ENCODE measurements around the gene MEI1.
"Not testable (repeated sequence)": the region's sequence is repeated elsewhere in the genome, so short reads cannot be mapped to it uniquely, and the experiment has no call there.

Gene MEI1

DNA sequence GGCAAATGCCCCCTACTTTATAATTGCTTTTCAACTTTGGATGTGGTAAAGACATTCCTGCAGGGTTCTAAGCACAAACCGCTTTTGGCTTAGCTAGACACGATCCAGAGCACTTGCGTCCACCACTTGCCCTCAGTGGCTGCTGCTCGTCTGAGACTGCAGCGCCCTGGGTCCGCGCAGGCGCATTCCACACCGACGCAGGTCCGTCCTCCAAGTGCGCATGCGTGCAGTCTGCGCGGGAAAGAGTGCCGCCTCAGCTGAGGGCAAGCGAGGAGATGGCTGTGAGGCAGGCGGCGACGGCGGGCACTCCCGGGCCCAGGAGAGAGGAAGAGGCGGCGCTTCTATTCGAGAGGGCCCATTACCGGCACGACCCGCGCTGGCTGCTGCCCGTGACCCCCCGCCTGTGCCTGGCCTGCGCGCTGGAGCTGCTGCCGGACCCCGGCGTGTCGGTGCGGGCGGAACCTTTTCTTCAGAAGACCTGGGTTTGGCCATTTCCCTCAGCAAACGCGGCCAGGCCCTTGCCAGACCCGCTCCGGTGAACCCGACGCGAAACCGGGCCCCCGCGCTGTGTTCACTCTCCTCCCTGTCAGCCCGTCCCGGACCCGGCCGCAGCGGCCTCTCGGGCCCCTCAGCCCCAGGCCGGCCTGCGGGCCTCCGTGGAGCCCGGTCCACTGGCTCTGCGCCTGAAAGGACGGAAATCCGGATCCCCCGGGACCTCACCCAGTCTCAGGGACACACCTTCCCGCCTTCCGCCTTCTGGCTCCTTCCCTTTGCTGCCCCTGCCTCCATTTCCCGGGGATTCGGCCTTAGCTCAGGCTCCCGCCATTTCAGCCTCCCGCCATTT is at the start of gene MEI1:
Gene MEI1 (plus strand): TSS at position 240 of the 844 bp plus-strand sequence. CDS start 36 bp downstream, at position 276.
- DNase-seq = peak; percentile 92

- no peak for DNase-seq
Measured at GRCh38 chr22:41650229-41650628, 49.1 kb upstream of the MEI1 start.

DNA sequence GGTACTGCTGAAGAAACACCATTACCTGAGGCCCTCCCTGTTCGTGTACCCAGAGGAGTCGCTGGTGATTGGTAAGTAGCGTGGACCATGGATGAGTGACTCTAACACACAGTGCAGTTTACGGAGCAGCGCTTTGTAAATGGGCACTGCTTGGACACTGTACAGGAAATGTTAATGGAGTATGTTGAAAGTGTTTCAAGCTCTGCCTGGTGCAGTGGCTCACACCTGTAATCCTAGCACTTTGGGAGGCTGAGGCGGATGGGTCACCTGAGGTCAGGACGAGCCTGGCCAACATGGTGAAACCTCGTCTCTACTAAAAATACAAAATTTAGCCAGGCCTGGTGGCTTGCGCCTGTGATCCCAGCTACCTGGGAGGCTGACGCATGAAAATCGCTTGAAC is 48.5 kb upstream of the MEI1 start:
- DNase-seq = no peak

GRCh38 chr22:41654322-41654721 is 45.0 kb upstream of the MEI1 start:
- DNase-seq = no peak

- no peak for DNase-seq
Measured at GRCh38 chr22:41656556-41656955, 42.7 kb upstream of the MEI1 start.

DNA sequence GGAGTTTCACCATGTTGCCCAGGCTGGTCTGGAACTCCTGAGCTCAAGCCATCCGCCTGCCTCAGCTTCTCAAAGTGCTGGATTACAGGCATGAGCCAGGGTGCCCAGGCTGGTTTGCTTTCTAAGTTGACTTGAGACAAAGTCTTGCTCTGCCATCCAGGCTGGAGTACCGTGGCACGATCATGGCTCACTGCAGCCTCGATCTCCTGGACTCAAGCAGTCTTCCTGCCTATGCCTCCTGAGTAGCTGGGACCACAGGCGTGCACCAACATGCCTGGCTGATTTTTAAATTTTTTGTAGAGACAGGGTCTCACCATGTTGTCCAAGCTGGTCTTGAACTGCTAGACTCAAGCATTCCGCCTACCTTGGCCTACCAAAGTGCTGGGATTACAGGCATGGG is 41.6 kb upstream of the MEI1 start:
- no peak for DNase-seq

DNA sequence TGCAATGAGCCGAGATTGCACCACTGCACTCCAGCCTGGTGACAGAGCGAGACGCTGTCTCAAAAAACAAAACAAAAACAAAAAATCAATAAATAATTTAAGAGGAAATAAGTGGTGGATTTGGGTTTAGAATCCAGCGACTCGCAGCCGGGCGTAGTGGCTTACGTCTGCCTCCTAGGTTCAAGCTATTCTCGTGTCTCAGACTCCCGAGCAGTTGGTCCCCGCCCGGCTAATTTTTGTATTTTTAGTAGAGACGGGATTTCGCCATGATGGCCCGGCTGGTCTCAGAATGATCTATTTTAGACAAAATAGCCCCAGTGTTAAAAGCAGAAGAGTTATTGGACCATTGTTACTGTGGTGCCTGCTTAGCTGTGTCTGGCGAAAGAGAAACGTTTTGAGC is 40.4 kb upstream of the MEI1 start:
- no peak for DNase-seq

DNA sequence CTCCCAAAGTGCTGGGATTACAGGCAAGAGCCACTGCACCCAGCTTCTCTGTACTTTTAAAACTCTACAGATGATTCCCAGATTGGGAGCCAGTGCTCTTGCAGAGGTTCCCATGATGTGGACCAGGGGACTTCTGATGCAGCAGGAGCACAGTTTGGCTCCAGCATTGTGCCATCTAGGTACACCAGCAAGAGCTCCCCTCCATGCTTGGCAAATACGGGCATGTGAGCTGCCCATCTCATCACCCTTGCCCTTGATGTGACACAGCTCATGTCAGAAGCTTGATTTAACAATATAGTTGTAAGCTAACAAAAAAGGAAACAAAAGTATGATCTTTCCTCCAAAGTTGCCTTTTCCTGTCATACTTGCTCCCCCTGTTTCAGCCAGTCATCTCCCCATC is 39.4 kb upstream of the MEI1 start:
- no peak for DNase-seq

GRCh38 chr22:41660416-41660815 is 38.9 kb upstream of the MEI1 start:
- no peak for DNase-seq

DNA sequence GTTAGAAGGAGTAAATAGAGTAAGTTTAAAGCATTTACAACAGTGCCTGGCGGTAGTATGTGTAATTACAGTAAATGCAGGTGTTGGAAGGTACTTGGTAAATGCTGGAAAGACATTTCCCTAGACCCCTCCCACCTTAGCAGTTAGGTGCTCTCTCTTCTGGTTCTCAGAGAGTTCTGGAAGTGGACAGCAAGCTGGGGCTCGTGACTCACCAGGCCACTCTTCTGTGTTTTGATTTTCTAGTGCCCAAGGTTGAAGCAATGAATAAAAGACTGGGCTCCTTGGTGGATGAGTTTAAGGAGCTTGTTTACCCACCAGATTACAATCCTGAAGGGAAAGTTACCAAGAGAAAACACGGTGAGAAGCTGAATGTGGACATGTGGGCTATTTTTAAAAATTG is 38.2 kb upstream of the MEI1 start:
- no peak for DNase-seq

- DNase-seq = no peak
Measured at GRCh38 chr22:41661713-41662112, 37.6 kb upstream of the MEI1 start.

- DNase-seq = not testable (repeated sequence)
Measured at GRCh38 chr22:41663594-41663993, 35.7 kb upstream of the MEI1 start.

GRCh38 chr22:41664490-41664889 is 34.8 kb upstream of the MEI1 start:
- DNase-seq = no peak

GRCh38 chr22:41664951-41665350 is 34.4 kb upstream of the MEI1 start:
- no peak for DNase-seq

GRCh38 chr22:41668971-41669911 is 30.1 kb upstream of the MEI1 start:
- no peak for DNase-seq

DNA sequence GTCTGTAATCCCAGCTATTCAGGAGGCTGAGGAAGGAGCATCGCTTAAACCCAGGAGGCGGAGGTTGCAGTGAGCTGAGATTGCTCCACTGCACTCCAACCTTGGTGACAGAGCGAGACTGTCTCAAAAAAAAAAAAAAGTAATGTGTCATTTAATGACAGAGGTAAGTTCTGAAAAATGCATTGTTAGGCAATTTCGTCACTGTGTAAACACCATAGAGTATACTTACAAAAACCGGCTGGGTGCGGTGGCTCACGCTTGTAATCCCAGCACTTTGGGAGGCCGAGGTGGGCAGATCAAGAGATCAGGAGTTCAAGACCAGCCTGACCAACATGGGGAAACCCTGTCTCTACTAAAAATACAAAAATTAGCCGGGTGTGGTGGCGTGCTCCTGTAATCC is 27.2 kb upstream of the MEI1 start:
- not testable (repeated sequence) for DNase-seq

- DNase-seq = no peak
Measured at GRCh38 chr22:41672780-41673509, 26.4 kb upstream of the MEI1 start.

DNA sequence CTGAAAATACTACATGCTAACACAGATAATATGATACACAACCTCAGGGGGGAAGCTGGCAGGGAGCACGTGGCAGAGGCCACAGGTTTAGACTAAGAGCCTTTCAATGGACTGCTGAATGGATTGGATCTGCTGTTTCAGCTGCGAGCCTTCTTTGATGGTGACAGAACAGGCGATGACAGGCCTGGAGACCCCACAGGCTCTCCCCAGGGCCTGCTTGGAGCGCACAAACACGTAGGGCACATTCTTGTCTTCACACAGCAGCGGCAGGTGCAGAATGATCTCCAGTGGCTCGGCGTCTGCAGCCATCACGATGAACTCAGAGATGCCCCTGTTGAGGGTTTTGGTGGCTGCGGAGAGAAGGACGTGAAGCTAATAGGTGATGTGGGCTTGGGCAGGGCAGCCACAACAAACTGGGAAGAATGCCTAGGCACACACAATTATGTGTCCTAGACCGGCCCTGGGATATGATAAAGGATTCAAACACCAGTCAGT is 24.4 kb upstream of the MEI1 start:
- no peak for DNase-seq

DNA sequence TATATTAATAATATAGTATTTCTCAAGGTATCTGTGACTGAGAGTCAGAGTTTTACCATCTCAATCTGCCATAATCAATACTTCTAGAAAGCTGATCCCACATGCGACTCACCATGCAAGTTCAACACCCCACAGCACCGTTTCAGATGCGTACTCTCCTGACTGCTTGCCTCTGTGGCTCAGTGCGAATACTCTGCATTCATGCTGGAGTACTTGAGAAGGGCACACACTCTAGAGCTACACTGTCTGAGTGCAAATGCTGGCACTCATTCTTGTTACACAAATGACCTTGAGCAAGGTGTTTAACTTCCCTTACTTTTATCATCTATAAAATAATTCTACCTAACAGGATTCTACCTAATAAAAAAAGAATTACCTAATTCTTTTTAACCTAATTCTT is 23.2 kb upstream of the MEI1 start:
- no peak for DNase-seq

GRCh38 chr22:41681616-41682015 is 17.7 kb upstream of the MEI1 start:
- peak; percentile 45 for DNase-seq

- peak; percentile 89 for DNase-seq
Measured at GRCh38 chr22:41682033-41682807, 17.1 kb upstream of the MEI1 start.

DNA sequence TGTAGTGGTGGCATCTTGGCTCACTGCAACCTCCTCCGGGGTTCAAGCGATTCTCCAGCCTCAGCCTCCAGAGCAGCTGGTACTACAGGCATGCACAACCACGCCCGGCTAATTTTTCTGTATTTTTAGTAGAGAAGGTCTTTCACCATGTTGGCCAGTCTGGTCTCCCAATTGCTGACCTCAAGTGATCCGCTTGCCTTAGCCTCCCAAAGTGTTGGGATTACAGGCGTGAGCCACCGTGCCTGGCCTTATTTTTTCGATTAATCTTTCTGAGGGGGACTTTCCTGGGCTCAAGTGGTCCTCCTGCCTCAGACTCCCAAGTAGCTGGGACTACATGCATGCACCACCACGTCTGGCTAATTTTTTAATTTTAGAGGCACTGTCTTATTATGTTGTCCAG is 16.3 kb upstream of the MEI1 start:
- no peak for DNase-seq
